ENCODE measurements around the gene UPB1. TPM values are rescaled to one million over a fixed set of nuclear protein-coding genes. Genes with fewer than 3 reads are reported as not detected.

Gene UPB1
- total RNA-seq, 2 donors from 2014 or later = 0.52 TPM; not detected in 1

- 98 to 100% methylated on average over 3 of the region's 3 CpGs for WGBS, 2 donors
- TF ChIP-seq POLR2A (IDR thresholded peaks at IDR 0.05) = no peak
- no peak for TF ChIP-seq CTCF (IDR thresholded peaks at IDR 0.05)
- Histone ChIP-seq H3K27ac (no peak overlapping the region), H3K36me3 (replicated peaks in 1 of 2; ENCODE audit: insufficient read depth in 1 of 2, low read depth in 2 of 2) (no peaks in the 10 kb centered on the region), H3K4me3 (no peak overlapping the region), H3K4me1 (peaks cover 10% of the 10 kb centered on the region), H3K9me3 (no peaks in the 10 kb centered on the region), H3K27me3 (peaks cover 0 to 16% of the 10 kb centered on the region in 2 donors)
- no peak for ATAC-seq
- no peak for DNase-seq
- intact Hi-C loops (cut with DNase I) = no loop called here
Measured at GRCh38 chr22:24492391-24492790, 2.7 kb upstream of the UPB1 start.

- DNase-seq = no peak
- Histone ChIP-seq H3K4me1 (peaks cover 10% of the 10 kb centered on the region), H3K36me3 (replicated peaks in 1 of 2; ENCODE audit: insufficient read depth in 1 of 2, low read depth in 2 of 2) (no peaks in the 10 kb centered on the region), H3K27ac (no peak overlapping the region), H3K27me3 (peaks cover 0 to 16% of the 10 kb centered on the region in 2 donors), H3K9me3 (no peaks in the 10 kb centered on the region), H3K4me3 (no peak overlapping the region)
- TF ChIP-seq CTCF (IDR thresholded peaks at IDR 0.05) (no peak), POLR2A (IDR thresholded peaks at IDR 0.05) (no peak)
- intact Hi-C loops (cut with DNase I) = no loop called here
- 27 to 36% methylated on average over 18 to 21 of the region's 21 CpGs for WGBS, 2 donors
- no peak for ATAC-seq
Measured at GRCh38 chr22:24494167-24494527, 985 bp upstream of the UPB1 start.

- intact Hi-C loops (cut with DNase I) = no loop called here
- Histone ChIP-seq H3K36me3 (replicated peaks in 1 of 2; ENCODE audit: insufficient read depth in 1 of 2, low read depth in 2 of 2) (no peaks in the 10 kb centered on the region), H3K4me1 (peaks cover 10% of the 10 kb centered on the region), H3K27me3 (peaks cover 0 to 16% of the 10 kb centered on the region in 2 donors), H3K27ac (no peak overlapping the region), H3K4me3 (no peak overlapping the region), H3K9me3 (no peaks in the 10 kb centered on the region)
- no peak for DNase-seq
- 94 to 95% methylated on average over 17 of the region's 17 CpGs for WGBS, 2 donors
- no peak for ATAC-seq
- TF ChIP-seq POLR2A (IDR thresholded peaks at IDR 0.05) = no peak
- TF ChIP-seq CTCF (IDR thresholded peaks at IDR 0.05) = no peak
Measured at GRCh38 chr22:24495365-24495675, 188 bp downstream of the UPB1 start.

GRCh38 chr22:24496234-24496633 is 1.1 kb downstream of the UPB1 start:
- intact Hi-C loops (cut with DNase I) = no loop called here
- TF ChIP-seq POLR2A (IDR thresholded peaks at IDR 0.05) (no peak), CTCF (IDR thresholded peaks at IDR 0.05) (no peak)

GRCh38 chr22:24496661-24497060 is 1.5 kb downstream of the UPB1 start:
- no peak for TF ChIP-seq CTCF (IDR thresholded peaks at IDR 0.05)
- TF ChIP-seq POLR2A (IDR thresholded peaks at IDR 0.05) = no peak
- Histone ChIP-seq H3K36me3 (replicated peaks in 1 of 2; ENCODE audit: insufficient read depth in 1 of 2, low read depth in 2 of 2) (no peaks in the 10 kb centered on the region), H3K27me3 (peaks cover 0 to 16% of the 10 kb centered on the region in 2 donors), H3K4me3 (no peak overlapping the region), H3K27ac (no peak overlapping the region), H3K9me3 (no peaks in the 10 kb centered on the region), H3K4me1 (peaks cover 10% of the 10 kb centered on the region)
- ATAC-seq (no peak), DNase-seq (no peak)
- intact Hi-C loops (cut with DNase I) = no loop called here
- 87 to 100% methylated on average over 2 of the region's 2 CpGs for WGBS, 2 donors

More at GRCh38 chr22:24496234-24496633, 1.1 kb downstream of the UPB1 start:
- H3K27ac ChIP-seq = no peak overlapping the region
- WGBS, 2 donors = 87 to 89% methylated on average over 5 of the region's 5 CpGs
- no peaks in the 10 kb centered on the region for H3K9me3 ChIP-seq
- H3K4me1 ChIP-seq = peaks cover 10% of the 10 kb centered on the region
- H3K36me3 ChIP-seq (replicated peaks in 1 of 2; ENCODE audit: insufficient read depth in 1 of 2, low read depth in 2 of 2) = no peaks in the 10 kb centered on the region
- DNase-seq = no peak
- peaks cover 0 to 16% of the 10 kb centered on the region in 2 donors for H3K27me3 ChIP-seq
- no peak for ATAC-seq
- no peak overlapping the region for H3K4me3 ChIP-seq
